Glutamatergic neuron (in vitro differentiated cells): ENCODE measurements around the gene TGFB2. TPM values are rescaled to one million over a fixed set of nuclear protein-coding genes. Genes with fewer than 3 reads are reported as not detected.

ENCODE experiments used
- DNase-seq: peaks from one replicate; pipeline ENCODE4 v3.0.0; 2022
- H3K27ac Mint-ChIP-seq: one replicate; pipeline ENCODE4 v1.8.0; 2020; ENCODE audit warnings: mild to moderate bottlenecking, mixed read lengths, inconsistent platforms; ENCODE audit not compliant: unreplicated experiment
- H3K27me3 Mint-ChIP-seq: one replicate; pipeline ENCODE4 v1.8.0; 2020; ENCODE audit warnings: mild to moderate bottlenecking, moderate library complexity, mixed read lengths, inconsistent platforms; ENCODE audit not compliant: unreplicated experiment
- H3K36me3 Mint-ChIP-seq: one replicate; pipeline ENCODE4 v1.8.0; 2020; ENCODE audit warnings: mild to moderate bottlenecking, mixed read lengths, inconsistent platforms; ENCODE audit not compliant: unreplicated experiment
- H3K4me1 Mint-ChIP-seq: one replicate; pipeline ENCODE4 v1.8.0; 2020; ENCODE audit warnings: mild to moderate bottlenecking, low read depth, mixed read lengths, inconsistent platforms; ENCODE audit not compliant: unreplicated experiment
- H3K4me3 Mint-ChIP-seq: one replicate; pipeline ENCODE4 v1.8.0; 2020; ENCODE audit warnings: mild to moderate bottlenecking, mixed read lengths, inconsistent platforms; ENCODE audit not compliant: unreplicated experiment
- H3K9me3 Mint-ChIP-seq: one replicate; pipeline ENCODE4 v1.8.0; 2020; ENCODE audit warnings: mild to moderate bottlenecking, moderate library complexity, mixed read lengths, inconsistent platforms; ENCODE audit not compliant: unreplicated experiment
- total RNA-seq: library from RNA; stranded (reverse); fragmentation: NEBNext Ultra II Directional; extraction: Animal tissue kit (Norgen Biotek cat#: 25700); gene quantifications from one replicate; pipeline ENCODE4 v1.2.1, GENCODE V29; 2021; ENCODE audit not compliant: unreplicated experiment
- TF ChIP-seq, protein P1 (sequence below): fragments of 200-600 bp; sonication (generic); IDR thresholded peaks from one replicate; pipeline ENCODE4 v1.5.0; 2021; ENCODE audit not compliant: partially characterized antibody, unreplicated experiment

The TGFB2 gene
- total RNA-seq, 1 donor from 2014 or later: 2.0 TPM

DNA sequence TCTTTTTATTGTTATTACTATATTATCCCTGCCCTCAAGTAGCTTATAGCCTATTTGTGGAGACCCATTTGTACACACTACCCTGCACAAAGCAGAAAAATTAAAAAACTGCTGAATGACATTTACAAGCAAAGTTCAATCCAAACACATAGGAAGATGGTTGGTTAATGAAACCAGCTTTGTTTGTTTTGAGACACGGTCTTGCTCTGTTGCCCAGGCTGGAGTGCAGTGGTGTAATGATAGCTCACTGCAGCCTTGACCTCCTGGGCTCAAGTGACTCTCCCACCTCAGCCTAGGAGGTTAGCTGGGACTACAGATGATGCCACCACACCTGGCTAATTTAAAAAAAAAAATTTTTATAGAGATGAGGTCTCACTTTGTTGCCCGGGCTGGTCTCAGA lies 31.6 kb downstream of the TGFB2 start:
- Mint-ChIP-seq H3K4me1 (peaks cover 23% of the 10 kb centered on the region), H3K27ac (no peak overlapping the region), H3K27me3 (no peaks in the 10 kb centered on the region), H3K9me3 (peaks cover 5% of the 10 kb centered on the region), H3K36me3 (no peaks in the 10 kb centered on the region), H3K4me3 (no peak overlapping the region)
- DNase-seq: no peak
- TF ChIP-seq, protein P1, sequence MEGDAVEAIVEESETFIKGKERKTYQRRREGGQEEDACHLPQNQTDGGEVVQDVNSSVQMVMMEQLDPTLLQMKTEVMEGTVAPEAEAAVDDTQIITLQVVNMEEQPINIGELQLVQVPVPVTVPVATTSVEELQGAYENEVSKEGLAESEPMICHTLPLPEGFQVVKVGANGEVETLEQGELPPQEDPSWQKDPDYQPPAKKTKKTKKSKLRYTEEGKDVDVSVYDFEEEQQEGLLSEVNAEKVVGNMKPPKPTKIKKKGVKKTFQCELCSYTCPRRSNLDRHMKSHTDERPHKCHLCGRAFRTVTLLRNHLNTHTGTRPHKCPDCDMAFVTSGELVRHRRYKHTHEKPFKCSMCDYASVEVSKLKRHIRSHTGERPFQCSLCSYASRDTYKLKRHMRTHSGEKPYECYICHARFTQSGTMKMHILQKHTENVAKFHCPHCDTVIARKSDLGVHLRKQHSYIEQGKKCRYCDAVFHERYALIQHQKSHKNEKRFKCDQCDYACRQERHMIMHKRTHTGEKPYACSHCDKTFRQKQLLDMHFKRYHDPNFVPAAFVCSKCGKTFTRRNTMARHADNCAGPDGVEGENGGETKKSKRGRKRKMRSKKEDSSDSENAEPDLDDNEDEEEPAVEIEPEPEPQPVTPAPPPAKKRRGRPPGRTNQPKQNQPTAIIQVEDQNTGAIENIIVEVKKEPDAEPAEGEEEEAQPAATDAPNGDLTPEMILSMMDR: no peak

DNA sequence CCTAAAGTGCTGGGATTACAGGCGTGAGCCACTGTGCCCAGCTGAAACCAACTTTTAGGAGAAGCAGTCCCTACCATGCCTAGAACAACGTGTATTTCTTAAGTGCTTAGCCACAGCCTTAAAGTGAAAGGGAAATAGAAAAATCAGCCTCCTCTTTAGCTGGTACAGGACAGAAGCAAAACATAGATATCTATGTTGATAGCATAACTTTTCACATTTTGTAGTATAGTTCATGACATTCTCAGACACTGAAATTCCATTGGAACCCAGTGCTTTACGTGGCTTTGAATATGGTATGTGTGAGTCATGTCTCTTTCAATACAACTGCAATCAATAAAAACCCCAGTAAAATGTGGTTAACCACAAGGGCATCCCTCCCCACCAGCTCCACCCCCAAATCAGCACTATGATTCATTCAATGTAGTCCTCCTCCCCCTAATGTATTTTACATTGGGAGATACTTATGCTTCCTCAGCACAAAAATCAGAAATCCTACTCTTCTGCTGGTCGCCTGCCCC lies 32.1 kb downstream of the TGFB2 start:
- TF ChIP-seq, protein P1: no peak
- Mint-ChIP-seq H3K36me3 (no peaks in the 10 kb centered on the region), H3K4me3 (no peak overlapping the region), H3K4me1 (peaks cover 18% of the 10 kb centered on the region), H3K27me3 (no peaks in the 10 kb centered on the region), H3K27ac (peak overlapping the region; percentile 0), H3K9me3 (peaks cover 4% of the 10 kb centered on the region)
- no peak for DNase-seq

DNA sequence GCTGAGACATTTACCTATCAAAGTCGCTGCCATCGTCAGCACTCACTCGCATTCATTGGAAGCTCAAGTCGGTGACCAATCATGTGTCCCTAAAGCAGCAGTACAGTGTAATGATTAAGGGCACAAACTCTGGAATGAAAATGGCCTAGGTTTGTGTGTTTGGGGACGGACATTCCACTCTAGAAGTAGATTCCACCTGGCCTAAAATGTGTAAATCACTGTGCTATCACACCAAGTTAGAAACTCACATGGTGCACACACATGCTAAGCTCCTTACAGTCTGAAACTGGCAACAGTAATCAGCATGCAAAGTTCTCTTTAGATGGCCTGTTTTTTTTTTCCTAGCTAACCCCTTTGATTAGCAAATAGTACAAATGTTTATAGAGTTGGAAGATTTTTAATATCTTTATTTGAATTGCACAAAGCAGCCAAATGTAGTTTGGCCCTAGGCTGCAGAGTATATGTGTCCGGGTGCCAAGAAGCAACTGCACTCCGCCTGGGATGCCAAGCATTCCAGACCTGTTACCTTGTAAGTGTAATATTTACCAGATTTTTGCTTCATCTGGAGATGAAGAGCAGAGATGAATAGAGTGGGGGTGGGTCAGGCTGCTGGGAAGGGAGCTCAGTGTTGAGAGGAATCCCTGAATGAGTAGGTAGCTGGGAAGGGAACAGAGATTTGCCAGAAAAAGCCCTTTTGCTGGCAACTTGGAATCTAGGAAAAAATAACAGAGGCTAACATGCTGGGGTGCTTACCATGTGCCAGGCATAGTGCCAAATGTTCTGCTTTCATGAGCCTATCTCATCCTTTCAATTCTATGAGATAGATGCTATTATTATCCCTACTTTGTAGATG lies 35.2 kb downstream of the TGFB2 start:
- H3K4me3 Mint-ChIP-seq: no peak overlapping the region
- no peaks in the 10 kb centered on the region for H3K36me3 Mint-ChIP-seq
- peak overlapping the region; percentile 67 for H3K27ac Mint-ChIP-seq
- TF ChIP-seq, protein P1: no peak
- peaks cover 12% of the 10 kb centered on the region for H3K4me1 Mint-ChIP-seq
- peaks cover 4% of the 10 kb centered on the region for H3K9me3 Mint-ChIP-seq
- no peaks in the 10 kb centered on the region for H3K27me3 Mint-ChIP-seq
- DNase-seq: no peak

DNA sequence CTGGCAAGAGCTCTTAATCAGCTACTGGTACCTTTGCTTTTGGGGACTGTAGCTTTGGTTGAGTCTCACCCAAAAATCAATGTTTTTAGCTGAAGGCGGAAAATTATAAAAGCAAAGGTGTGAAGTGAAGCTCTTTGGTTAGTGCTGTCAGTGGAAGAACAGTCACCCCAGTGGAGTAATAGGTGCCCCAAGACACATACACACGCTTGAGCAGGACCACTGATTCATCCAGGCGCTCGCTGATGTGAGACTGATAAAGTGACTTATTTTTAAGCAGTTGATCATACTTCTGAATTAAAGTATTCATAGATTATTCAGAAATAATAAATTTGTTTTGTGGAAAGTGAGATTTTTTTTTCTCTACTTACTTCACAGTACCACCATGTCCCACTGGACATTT lies 37.1 kb downstream of the TGFB2 start:
- TF ChIP-seq, protein P1: no peak
- DNase-seq: no peak
- Mint-ChIP-seq H3K9me3 (peaks cover 4% of the 10 kb centered on the region), H3K4me3 (no peak overlapping the region), H3K4me1 (peaks cover 8% of the 10 kb centered on the region), H3K36me3 (no peaks in the 10 kb centered on the region), H3K27ac (no peak overlapping the region), H3K27me3 (no peaks in the 10 kb centered on the region)

DNA sequence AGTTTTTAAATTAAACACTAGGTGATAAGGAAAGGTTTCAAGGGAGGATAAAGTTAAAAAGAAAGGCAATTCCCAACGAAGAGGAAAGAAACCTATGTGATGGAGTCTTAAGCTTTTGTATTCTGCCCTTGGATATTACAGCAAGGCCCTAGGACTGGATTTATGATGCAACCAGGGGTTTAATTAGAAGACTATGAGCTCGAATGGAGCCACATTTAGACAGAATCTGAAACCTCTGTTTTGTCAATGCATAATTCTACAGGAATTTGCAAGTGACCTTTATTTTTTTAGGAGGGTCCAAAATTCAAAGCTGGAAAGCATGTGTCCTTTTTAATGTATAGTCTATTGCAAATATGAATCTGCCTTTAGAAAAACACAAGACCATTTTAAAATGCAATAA lies 37.9 kb downstream of the TGFB2 start:
- H3K27ac Mint-ChIP-seq: no peak overlapping the region
- H3K9me3 Mint-ChIP-seq: peaks cover 4% of the 10 kb centered on the region
- no peaks in the 10 kb centered on the region for H3K27me3 Mint-ChIP-seq
- TF ChIP-seq, protein P1: no peak
- DNase-seq: no peak
- no peaks in the 10 kb centered on the region for H3K36me3 Mint-ChIP-seq
- no peak overlapping the region for H3K4me3 Mint-ChIP-seq
- H3K4me1 Mint-ChIP-seq: peaks cover 6% of the 10 kb centered on the region
